ENCODE results near the gene SERPINA6. TPM values are rescaled to one million over a fixed set of nuclear protein-coding genes. Genes with fewer than 3 reads are reported as not detected.

Gene SERPINA6
- total and polyA plus RNA-seq, 8 donors, result 0.08 to 0.28 (median 0.14) TPM; not detected in 4

DNA sequence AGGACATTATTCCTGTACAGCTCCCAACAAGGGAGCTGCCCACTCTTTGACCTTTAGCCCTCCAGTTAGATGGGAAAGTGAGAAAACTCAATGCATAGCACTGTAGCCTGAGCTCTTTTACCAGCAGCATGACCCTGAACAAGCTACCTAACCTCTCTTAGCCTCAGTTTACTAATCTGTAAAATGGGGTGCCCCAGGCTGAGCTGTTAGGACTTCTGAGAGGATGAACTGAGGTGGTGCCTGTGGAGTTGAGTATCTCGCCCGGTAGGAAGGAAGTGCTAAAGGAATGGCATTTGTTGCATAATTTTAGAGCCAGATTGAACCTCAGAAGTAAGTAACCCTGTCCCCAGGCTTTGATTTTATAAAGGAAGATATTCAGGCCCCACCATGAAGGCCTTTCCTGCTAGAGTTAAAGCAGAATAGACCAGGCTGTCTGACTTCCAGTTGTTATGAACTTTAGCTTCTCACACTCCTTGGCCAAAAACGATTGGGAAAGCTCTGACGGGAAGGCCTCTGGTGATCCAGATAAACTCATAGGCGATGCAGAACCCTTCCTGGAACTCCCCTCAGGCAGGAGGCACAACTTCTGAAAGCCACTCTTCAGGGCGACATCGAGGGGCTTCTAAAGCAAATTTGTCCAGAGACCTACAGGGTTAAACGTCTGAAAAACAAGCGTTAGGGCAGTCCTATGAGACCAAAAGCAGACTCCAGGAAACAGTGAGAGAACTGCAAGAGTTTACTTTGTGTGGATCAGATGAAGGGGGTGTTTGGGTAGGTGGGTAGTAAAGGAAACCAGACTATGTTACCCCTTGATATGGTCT, 27.6 kb downstream of the SERPINA6 start:
- Histone ChIP-seq H3K27me3 (peaks cover 0 to 5% of the 10 kb centered on the region in 2 donors), H3K4me3 (no peak overlapping the region), H3K27ac (no peak overlapping the region), H3K9me3 (no peaks in the 10 kb centered on the region), H3K36me3 (no peaks in the 10 kb centered on the region), H3K4me1 (no peaks in the 10 kb centered on the region)
- ATAC-seq (no peak), DNase-seq (no peak)
- TF ChIP-seq, protein P1, sequence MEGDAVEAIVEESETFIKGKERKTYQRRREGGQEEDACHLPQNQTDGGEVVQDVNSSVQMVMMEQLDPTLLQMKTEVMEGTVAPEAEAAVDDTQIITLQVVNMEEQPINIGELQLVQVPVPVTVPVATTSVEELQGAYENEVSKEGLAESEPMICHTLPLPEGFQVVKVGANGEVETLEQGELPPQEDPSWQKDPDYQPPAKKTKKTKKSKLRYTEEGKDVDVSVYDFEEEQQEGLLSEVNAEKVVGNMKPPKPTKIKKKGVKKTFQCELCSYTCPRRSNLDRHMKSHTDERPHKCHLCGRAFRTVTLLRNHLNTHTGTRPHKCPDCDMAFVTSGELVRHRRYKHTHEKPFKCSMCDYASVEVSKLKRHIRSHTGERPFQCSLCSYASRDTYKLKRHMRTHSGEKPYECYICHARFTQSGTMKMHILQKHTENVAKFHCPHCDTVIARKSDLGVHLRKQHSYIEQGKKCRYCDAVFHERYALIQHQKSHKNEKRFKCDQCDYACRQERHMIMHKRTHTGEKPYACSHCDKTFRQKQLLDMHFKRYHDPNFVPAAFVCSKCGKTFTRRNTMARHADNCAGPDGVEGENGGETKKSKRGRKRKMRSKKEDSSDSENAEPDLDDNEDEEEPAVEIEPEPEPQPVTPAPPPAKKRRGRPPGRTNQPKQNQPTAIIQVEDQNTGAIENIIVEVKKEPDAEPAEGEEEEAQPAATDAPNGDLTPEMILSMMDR (IDR thresholded peaks at IDR 0.05), result no peak
- intact Hi-C loops (cut with DNase I), result no loop called here

DNA sequence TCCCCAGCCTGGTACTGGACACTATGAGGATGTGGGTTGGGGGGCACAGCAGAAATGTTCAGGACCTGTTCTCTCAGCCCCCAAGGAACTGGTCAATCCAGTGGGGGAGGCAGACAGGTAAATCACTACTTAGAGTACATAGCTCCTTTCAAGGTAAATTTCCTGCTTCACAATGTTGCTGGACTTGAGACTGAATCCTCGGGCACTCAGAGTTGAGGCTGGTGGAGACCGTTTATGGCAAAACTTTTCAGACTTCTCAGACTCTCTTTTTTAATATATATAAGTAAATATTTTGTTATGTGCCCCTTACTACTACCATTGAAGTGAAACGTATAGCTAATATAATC, 29.6 kb downstream of the SERPINA6 start:
- Histone ChIP-seq H3K36me3 (no peaks in the 10 kb centered on the region), H3K27ac (no peak overlapping the region)

DNA sequence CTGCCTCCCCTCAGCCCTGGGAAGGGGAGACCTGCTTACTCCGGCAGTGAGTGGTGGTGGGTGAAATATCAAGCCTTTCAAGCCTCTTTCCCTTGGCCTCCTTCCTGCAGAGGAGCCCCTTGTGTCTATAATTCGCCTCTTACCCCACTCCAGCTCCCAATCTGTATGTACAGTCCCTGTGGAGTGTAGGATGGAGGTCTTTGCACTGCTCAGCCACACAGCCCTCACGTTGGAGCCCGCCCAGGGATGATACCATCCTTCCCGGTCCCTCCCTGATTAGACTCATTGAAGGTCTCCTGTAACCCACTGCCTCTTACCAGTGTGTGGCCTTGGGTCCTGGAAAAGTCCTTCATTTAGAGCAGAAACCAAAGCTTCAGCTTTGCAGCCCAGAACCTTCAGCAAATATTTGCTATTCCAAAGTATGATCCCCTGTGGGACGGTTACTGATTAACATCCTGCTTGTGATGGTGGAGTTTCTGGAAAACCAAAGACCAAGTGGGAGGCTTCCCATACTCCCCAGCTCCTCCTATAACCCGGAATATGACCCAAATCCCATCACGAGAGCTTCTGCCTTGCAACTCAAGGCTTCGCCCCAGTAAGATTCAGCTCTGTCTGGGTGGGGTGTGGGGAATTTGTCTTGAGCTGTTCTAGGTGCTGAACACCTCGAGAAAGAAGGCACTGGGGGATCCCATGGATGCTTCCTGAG, 30.1 kb downstream of the SERPINA6 start, which contains the start of gene SERPINA10:
Gene SERPINA10, minus strand, starts transcription at position 397 of the 706 bp plus-strand sequence. CDS start 2,675 bp downstream, outside the sequence.
- intact Hi-C loops (cut with DNase I), result no loop called here
- H3K9me3 ChIP-seq, result no peaks in the 10 kb centered on the region
- H3K4me3 ChIP-seq, result no peak within 1 kb of the TSS
- no peaks in the 10 kb centered on the region for H3K36me3 ChIP-seq
- no peak for DNase-seq
- TF ChIP-seq, protein P1 (IDR thresholded peaks at IDR 0.05), result no peak
- H3K4me1 ChIP-seq, result no peaks in the 10 kb centered on the region
- ATAC-seq, result no peak
- H3K27ac ChIP-seq, result no peak within 1 kb of the TSS
- H3K27me3 ChIP-seq, result peaks cover 0 to 5% of the 10 kb centered on the region in 2 donors

More for the DNA sequence above, 29.6 kb downstream of the SERPINA6 start:
- ATAC-seq, result no peak
- no peak for DNase-seq
- no peak overlapping the region for H3K4me3 ChIP-seq
- no peaks in the 10 kb centered on the region for H3K9me3 ChIP-seq
- H3K27me3 ChIP-seq, result peaks cover 0 to 5% of the 10 kb centered on the region in 2 donors
- no peaks in the 10 kb centered on the region for H3K4me1 ChIP-seq
- TF ChIP-seq, protein P1 (IDR thresholded peaks at IDR 0.05), result no peak
- intact Hi-C loops (cut with DNase I), result no loop called here

DNA sequence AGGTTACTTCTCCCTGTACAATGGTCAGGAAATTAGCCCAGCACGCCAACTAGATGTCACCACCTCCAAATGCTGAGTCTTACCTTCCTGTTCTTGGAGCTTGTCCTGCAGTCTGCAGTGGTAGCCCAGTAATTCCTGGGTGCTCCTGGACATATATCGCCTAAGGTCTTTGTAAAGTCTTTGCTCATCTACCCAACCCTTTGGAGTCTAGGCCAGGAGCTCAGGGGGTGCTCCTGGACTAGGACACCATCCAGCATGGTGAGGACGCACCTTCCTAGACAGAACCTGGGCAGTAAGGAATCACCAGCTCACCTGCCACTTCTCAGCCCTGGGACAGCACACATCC, 30.6 kb downstream of the SERPINA6 start:
- ATAC-seq (no peak), DNase-seq (no peak)
- H3K36me3 ChIP-seq, result no peaks in the 10 kb centered on the region
- H3K27me3 ChIP-seq, result peaks cover 0 to 5% of the 10 kb centered on the region in 2 donors
- no peaks in the 10 kb centered on the region for H3K4me1 ChIP-seq
- intact Hi-C loops (cut with DNase I), result no loop called here
- H3K9me3 ChIP-seq, result no peaks in the 10 kb centered on the region
- no peak overlapping the region for H3K27ac ChIP-seq
- H3K4me3 ChIP-seq, result no peak overlapping the region
- TF ChIP-seq, protein P1 (IDR thresholded peaks at IDR 0.05), result no peak

DNA sequence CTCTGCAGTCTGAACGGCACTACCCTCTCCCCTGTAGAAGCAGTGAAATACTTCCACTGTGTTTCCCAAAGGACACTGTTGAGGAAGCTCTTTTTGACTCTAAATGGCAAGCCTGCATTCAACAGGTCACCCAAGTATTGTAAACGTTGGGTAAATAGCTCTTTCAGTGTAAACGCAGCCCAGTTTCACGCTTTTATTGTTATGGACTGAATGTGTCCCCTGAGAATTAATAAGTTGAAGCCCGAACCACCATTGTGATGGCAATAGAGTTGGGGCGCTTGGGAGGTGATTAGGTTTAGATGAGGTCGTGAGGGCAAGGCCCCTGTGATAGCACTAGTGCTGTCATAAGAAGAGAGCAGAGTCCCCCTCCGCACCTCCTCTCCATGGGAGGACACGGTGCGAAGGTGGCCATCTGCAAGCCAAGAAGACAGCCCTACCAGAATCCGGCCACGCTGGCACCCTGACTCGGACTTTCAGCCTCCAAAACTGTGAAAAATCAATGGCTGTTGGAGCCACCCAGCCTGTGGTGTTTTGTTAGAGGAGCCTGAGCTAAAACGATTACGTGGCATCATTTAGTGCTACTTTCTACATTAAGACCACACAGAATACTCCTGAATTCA, 31.1 kb downstream of the SERPINA6 start:
- intact Hi-C loops (cut with DNase I), result no loop called here
- TF ChIP-seq, protein P1 (IDR thresholded peaks at IDR 0.05), result no peak
- no peaks in the 10 kb centered on the region for H3K4me1 ChIP-seq
- ATAC-seq (no peak), DNase-seq (no peak)
- no peaks in the 10 kb centered on the region for H3K9me3 ChIP-seq
- no peak overlapping the region for H3K27ac ChIP-seq
- no peaks in the 10 kb centered on the region for H3K36me3 ChIP-seq
- H3K4me3 ChIP-seq, result no peak overlapping the region
- peaks cover 0 to 5% of the 10 kb centered on the region in 2 donors for H3K27me3 ChIP-seq
